ENCODE data around the gene SERPIND1. TPM values are rescaled to one million over a fixed set of nuclear protein-coding genes. Genes with fewer than 3 reads are reported as not detected.

Gene SERPIND1
- total and polyA plus RNA-seq, 2 of the 8 experiments (the other 6 are each of a cell fraction or from before 2014, with no cell fraction given), result not detected

GRCh38 chr22:20802922-20803553 lies 29.1 kb downstream of the SERPIND1 start:
- H2BK12ac ChIP-seq (ENCODE audit: low read depth, low read length), result no peak overlapping the region
- no peaks in the 10 kb centered on the region for H3K9me3 ChIP-seq (ENCODE audit: insufficient read depth in 2 of 2, low read depth in 1 of 2, low read length in 1 of 2)
- no peak overlapping the region for H2BK20ac ChIP-seq (ENCODE audit: low read length)
- H2BK15ac ChIP-seq (ENCODE audit: low read length), result no peak overlapping the region
- H3K79me1 ChIP-seq (ENCODE audit: low read depth, low read length), result no peaks in the 10 kb centered on the region
- no peak overlapping the region for H4K5ac ChIP-seq (ENCODE audit: insufficient read length, low read depth, low read length)
- H2BK120ac ChIP-seq (replicated peaks; ENCODE audit: low read depth, low read length), result no peak overlapping the region
- H3K18ac ChIP-seq (ENCODE audit: extremely low read depth, low read length), result no peak overlapping the region
- peaks cover 0 to 10% (median 5%) of the 10 kb centered on the region in 4 experiments; a peak in 4 of 8 replicates for H3K36me3 ChIP-seq (ENCODE audit: control insufficient read depth in 2 of 4, insufficient read depth in 4 of 4, low read length in 3 of 4)
- H3K56ac ChIP-seq (replicated peaks; ENCODE audit: insufficient read length, low read depth, low read length), result no peak overlapping the region
- no peak overlapping the region for H3K9ac ChIP-seq (replicated peaks in 1 of 4; ENCODE audit: extremely low read depth in 1 of 4, low read depth in 3 of 4, low read length in 3 of 4)
- H3K4me1 ChIP-seq (replicated peaks in 1 of 4; ENCODE audit: control insufficient read depth in 3 of 4, insufficient read depth in 4 of 4, low read length in 3 of 4), result no peaks in the 10 kb centered on the region; a peak in 1 of 7 replicates
- DNase-seq (ENCODE audit: low read depth in 1 of 2, low spot score in 2 of 2) (no peak), FAIRE-seq (no peak)
- no peak overlapping the region for H3K4me3 ChIP-seq (ENCODE audit: extremely low read depth in 1 of 4, insufficient read depth in 2 of 4, low read depth in 3 of 4, low read length in 4 of 4)
- ChIA-PET CTCF (ENCODE audit: partially characterized antibody) (interaction anchor here (0.6 to 2.9 kb wide), 16 partner anchors 8 to 395 kb away, joined by 3 to 17 read pairs (median 6); no protein-coding TSS in a partner anchor), POLR2A (ENCODE audit: partially characterized antibody) (no interaction called here)
- H3K4ac ChIP-seq (replicated peaks; ENCODE audit: insufficient read length, low read depth, low read length), result no peak overlapping the region
- H2AFZ ChIP-seq (ENCODE audit: low read length), result no peak overlapping the region
- H3K79me2 ChIP-seq (ENCODE audit: control insufficient read depth in 1 of 2, insufficient read depth in 2 of 2, low read length in 2 of 2), result no peaks in the 10 kb centered on the region
- H3K23me2 ChIP-seq (ENCODE audit: low read depth, low read length), result no peaks in the 10 kb centered on the region
- H3K4me2 ChIP-seq (ENCODE audit: insufficient read depth in 1 of 2, low read depth in 2 of 2, low read length in 2 of 2), result no peak overlapping the region
- H2AK5ac ChIP-seq (ENCODE audit: low read depth, low read length), result no peak overlapping the region
- H3K27ac ChIP-seq (ENCODE audit: low read depth, low read length), result no peak overlapping the region
- 95% methylated on average over 11 of the region's 11 CpGs; no CpG with 5 or more reads in 1 of the 2 experiments for WGBS, 2 experiments (ENCODE audit: extremely low coverage in 1 of 2, insufficient coverage in 1 of 2, insufficient read length in 1 of 2, insufficient replicate concordance in 2 of 2, low coverage in 1 of 2, low lambda C conversion rate in 2 of 2, missing lambda C conversion rate in 1 of 2)
- H4K91ac ChIP-seq (replicated peaks; ENCODE audit: insufficient read length, low read length), result no peak overlapping the region
- H2BK5ac ChIP-seq (ENCODE audit: low read depth, low read length), result no peak overlapping the region
- peaks cover 0 to 4% of the 10 kb centered on the region in 2 experiments for H4K20me1 ChIP-seq (replicated peaks in 1 of 2; ENCODE audit: control insufficient read depth in 1 of 2, insufficient read depth in 2 of 2, low read length in 2 of 2)
- H3K27me3 ChIP-seq (replicated peaks in 1 of 4; ENCODE audit: control insufficient read depth in 3 of 4, extremely low read depth in 1 of 4, insufficient read depth in 3 of 4, low read length in 3 of 4), result no peaks in the 10 kb centered on the region
- H3K14ac ChIP-seq (ENCODE audit: insufficient read length), result no peak overlapping the region
- no peak overlapping the region for H3K23ac ChIP-seq (ENCODE audit: insufficient read length)
- no peak overlapping the region for H4K8ac ChIP-seq (ENCODE audit: extremely low read depth, insufficient read depth, low read length)
- TF ChIP-seq CBX5 (IDR thresholded peaks at IDR 0.05; ENCODE audit: low read depth, low read length) (no peak), YY1 (IDR thresholded peaks at IDR 0.05; ENCODE audit: low read depth, low read length) (no peak), POLR2A (IDR thresholded peaks at IDR 0.05; ENCODE audit: control extremely low read depth in 1 of 2, low read depth in 2 of 2, low read length in 2 of 2) (no peak), SP2 (IDR thresholded peaks at IDR 0.05; ENCODE audit: low read length) (no peak), JUND (IDR thresholded peaks at IDR 0.05; ENCODE audit: low read length) (no peak), SIN3A (conservative IDR thresholded peaks at IDR 0.05 in 1 of 2, IDR thresholded peaks at IDR 0.05 in 1 of 2; ENCODE audit: low read depth in 1 of 2, low read length in 2 of 2) (no peak), SRF (IDR thresholded peaks at IDR 0.05; ENCODE audit: low read depth, low read length) (no peak)

Data from H1 (cell line).